ENCODE results near the gene UROS. TPM values are rescaled to one million over a fixed set of nuclear protein-coding genes. Genes with fewer than 3 reads are reported as not detected.

The UROS gene
- total RNA-seq, 6 experiments from 2014 or later = 84.9 to 102 (median 91.4) TPM

DNA sequence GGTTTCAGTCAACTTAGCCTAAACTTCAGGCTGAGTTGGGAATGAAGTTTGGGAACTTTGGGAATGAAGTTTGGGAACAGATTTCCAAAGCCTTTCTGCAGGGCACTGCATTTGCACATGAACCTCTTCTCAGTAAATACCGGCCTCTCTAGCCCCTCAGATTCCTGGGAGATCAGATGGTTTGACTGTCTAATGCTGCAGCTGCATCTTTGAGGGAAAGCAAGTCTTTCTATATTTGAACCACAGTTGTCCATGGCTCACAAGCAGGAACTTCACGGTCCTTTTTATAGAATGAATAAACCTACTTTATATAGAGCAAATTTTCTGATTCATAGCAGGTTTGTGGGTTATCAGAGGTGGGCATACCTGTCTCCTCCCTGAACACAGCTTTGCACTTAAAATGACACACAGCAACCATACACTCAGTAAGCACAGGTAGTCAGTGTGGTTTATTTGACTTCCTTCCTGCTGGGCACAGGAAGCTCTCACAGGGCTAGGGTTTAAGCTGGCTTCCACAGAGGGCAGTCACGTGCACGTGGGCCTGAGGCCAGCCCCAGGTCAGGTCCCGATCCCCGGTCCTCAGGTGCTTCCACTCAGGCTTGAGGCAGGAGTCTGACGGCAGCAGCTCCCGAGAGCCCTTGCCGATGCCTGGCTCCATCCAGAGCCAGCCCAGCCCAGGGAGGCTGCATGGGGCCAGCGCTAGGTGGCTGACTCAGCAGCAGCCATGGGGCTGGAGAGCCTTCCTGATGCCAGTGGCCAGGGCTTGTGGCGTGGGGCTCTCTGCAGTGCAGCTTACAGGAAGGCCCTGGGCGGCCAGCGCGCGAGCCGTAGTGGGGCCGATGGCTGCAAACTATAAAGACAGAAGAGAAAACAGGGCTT is 34.7 kb downstream of the UROS start:
- H3K9me3 Mint-ChIP-seq = no peaks in the 10 kb centered on the region
- peaks cover 1% of the 10 kb centered on the region; the same call in 1 of the 2 replicates for H3K27me3 Mint-ChIP-seq (ENCODE audit: insufficient read depth)
- no peak for DNase-seq
- no peaks in the 10 kb centered on the region for H3K4me1 Mint-ChIP-seq (ENCODE audit: low read depth)
- H3K4me3 Mint-ChIP-seq = no peak overlapping the region
- H3K36me3 Mint-ChIP-seq (ENCODE audit: low read depth) = peaks cover 5% of the 10 kb centered on the region
- H3K27ac Mint-ChIP-seq = no peak overlapping the region
- TF ChIP-seq, protein P1, sequence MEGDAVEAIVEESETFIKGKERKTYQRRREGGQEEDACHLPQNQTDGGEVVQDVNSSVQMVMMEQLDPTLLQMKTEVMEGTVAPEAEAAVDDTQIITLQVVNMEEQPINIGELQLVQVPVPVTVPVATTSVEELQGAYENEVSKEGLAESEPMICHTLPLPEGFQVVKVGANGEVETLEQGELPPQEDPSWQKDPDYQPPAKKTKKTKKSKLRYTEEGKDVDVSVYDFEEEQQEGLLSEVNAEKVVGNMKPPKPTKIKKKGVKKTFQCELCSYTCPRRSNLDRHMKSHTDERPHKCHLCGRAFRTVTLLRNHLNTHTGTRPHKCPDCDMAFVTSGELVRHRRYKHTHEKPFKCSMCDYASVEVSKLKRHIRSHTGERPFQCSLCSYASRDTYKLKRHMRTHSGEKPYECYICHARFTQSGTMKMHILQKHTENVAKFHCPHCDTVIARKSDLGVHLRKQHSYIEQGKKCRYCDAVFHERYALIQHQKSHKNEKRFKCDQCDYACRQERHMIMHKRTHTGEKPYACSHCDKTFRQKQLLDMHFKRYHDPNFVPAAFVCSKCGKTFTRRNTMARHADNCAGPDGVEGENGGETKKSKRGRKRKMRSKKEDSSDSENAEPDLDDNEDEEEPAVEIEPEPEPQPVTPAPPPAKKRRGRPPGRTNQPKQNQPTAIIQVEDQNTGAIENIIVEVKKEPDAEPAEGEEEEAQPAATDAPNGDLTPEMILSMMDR (IDR thresholded peaks at IDR 0.05) = no peak

- Mint-ChIP-seq H3K4me3 (no peak overlapping the region), H3K27me3 (ENCODE audit: insufficient read depth) (peaks cover 1% of the 10 kb centered on the region; the same call in 1 of the 2 replicates), H3K36me3 (ENCODE audit: low read depth) (no peaks in the 10 kb centered on the region; the same call in 1 of the 2 replicates), H3K9me3 (no peaks in the 10 kb centered on the region), H3K27ac (no peak overlapping the region), H3K4me1 (ENCODE audit: low read depth) (peaks cover 12% of the 10 kb centered on the region)
- DNase-seq = no peak
- TF ChIP-seq, protein P1 (IDR thresholded peaks at IDR 0.05) = no peak
Measured at GRCh38 chr10:125785791-125786190, 37.3 kb downstream of the UROS start.

DNA sequence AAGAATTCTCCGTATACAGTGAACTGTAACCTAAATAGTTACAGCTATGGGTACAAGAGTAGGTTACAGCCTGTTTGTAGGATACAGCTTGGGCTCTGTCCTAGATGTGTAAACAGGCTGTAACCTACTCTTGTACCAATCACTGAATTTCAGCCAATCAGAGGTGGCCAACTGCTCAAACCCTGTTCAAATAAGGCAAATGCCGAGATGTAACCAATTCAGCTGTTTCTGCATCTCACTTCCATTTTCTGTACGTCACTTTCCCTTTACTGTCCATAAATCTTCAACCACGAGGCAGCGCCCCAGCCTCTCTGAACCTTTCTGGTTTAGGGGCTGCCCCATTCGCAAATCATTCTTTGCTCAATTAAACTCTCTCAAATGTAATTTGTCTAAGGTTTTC is 39.1 kb downstream of the UROS start:
- TF ChIP-seq, protein P1 (IDR thresholded peaks at IDR 0.05) = no peak
- no peaks in the 10 kb centered on the region for H3K9me3 Mint-ChIP-seq
- no peaks in the 10 kb centered on the region; the same call in 1 of the 2 replicates for H3K36me3 Mint-ChIP-seq (ENCODE audit: low read depth)
- peaks cover 1% of the 10 kb centered on the region; the same call in 1 of the 2 replicates for H3K27me3 Mint-ChIP-seq (ENCODE audit: insufficient read depth)
- no peak for DNase-seq
- no peak overlapping the region for H3K27ac Mint-ChIP-seq
- peaks cover 16% of the 10 kb centered on the region for H3K4me1 Mint-ChIP-seq (ENCODE audit: low read depth)
- no peak overlapping the region for H3K4me3 Mint-ChIP-seq

GRCh38 chr10:125783408-125783807 is 39.6 kb downstream of the UROS start:
- peaks cover 22% of the 10 kb centered on the region for H3K4me1 Mint-ChIP-seq (ENCODE audit: low read depth)
- peaks cover 1% of the 10 kb centered on the region; the same call in 1 of the 2 replicates for H3K27me3 Mint-ChIP-seq (ENCODE audit: insufficient read depth)
- DNase-seq = no peak
- no peaks in the 10 kb centered on the region for H3K9me3 Mint-ChIP-seq
- TF ChIP-seq, protein P1 (IDR thresholded peaks at IDR 0.05) = no peak
- H3K36me3 Mint-ChIP-seq (ENCODE audit: low read depth) = no peaks in the 10 kb centered on the region; the same call in 1 of the 2 replicates
- no peak overlapping the region for H3K4me3 Mint-ChIP-seq
- no peak overlapping the region for H3K27ac Mint-ChIP-seq

GRCh38 chr10:125782616-125783015 is 40.4 kb downstream of the UROS start:
- peaks cover 1% of the 10 kb centered on the region; the same call in 1 of the 2 replicates for H3K27me3 Mint-ChIP-seq (ENCODE audit: insufficient read depth)
- H3K9me3 Mint-ChIP-seq = no peaks in the 10 kb centered on the region
- TF ChIP-seq, protein P1 (IDR thresholded peaks at IDR 0.05) = no peak
- H3K27ac Mint-ChIP-seq = no peak overlapping the region
- no peaks in the 10 kb centered on the region; the same call in 1 of the 2 replicates for H3K36me3 Mint-ChIP-seq (ENCODE audit: low read depth)
- H3K4me1 Mint-ChIP-seq (ENCODE audit: low read depth) = peaks cover 30% of the 10 kb centered on the region
- peak; percentile 27 for DNase-seq
- no peak overlapping the region for H3K4me3 Mint-ChIP-seq
